Liver (tissue), 9 donors: ENCODE results near the gene KIAA1614. TPM values are rescaled to one million over a fixed set of nuclear protein-coding genes. Genes with fewer than 3 reads are reported as not detected.

ENCODE experiments used
- DNase-seq: peaks from one replicate; pipeline ENCODE4 v3.0.0-alpha.2; 2017; ENCODE audit warnings: low spot score
- H3K27ac ChIP-seq, 2 donors: one replicate each; pipeline ENCODE4 v1.7.0; 2013; ENCODE audit warnings: inconsistent platforms in 2 of 2, low read length in 2 of 2, control low read depth in 1 of 2, low read depth in 1 of 2, mild to moderate bottlenecking in 1 of 2
- H3K27me3 ChIP-seq, 4 donors: one replicate each; pipeline versions ENCODE4 v1.6.1 to v1.7.0; 2013; ENCODE audit warnings: low read length in 3 of 4, inconsistent platforms in 1 of 4, mild to moderate bottlenecking in 1 of 4, moderate library complexity in 1 of 4; ENCODE audit not compliant: control insufficient read depth in 4 of 4, insufficient read depth in 4 of 4
- H3K36me3 ChIP-seq, 4 donors: one replicate each; pipeline versions ENCODE4 v1.6.1 to v1.7.0; 2013; ENCODE audit warnings: low read length in 3 of 4, mild to moderate bottlenecking in 3 of 4, low read depth in 1 of 4, moderate library complexity in 1 of 4; ENCODE audit not compliant: control insufficient read depth in 4 of 4, insufficient read depth in 3 of 4
- H3K4me1 ChIP-seq, 4 donors: one replicate each; pipeline versions ENCODE4 v1.6.1 to v1.7.0; 2013; ENCODE audit warnings: low read length in 3 of 4, mild to moderate bottlenecking in 3 of 4, moderate library complexity in 1 of 4; ENCODE audit not compliant: control insufficient read depth in 4 of 4, insufficient read depth in 4 of 4
- H3K4me3 ChIP-seq, 3 donors: one replicate each; pipeline versions ENCODE4 v1.6.1 to v1.7.0; 2013; ENCODE audit warnings: low read length in 3 of 3, control low read depth in 1 of 3, low read depth in 1 of 3, mild to moderate bottlenecking in 1 of 3
- H3K9ac ChIP-seq, 2 donors: one replicate each; pipeline ENCODE4 v1.7.0; 2013; ENCODE audit warnings: low read length in 2 of 2, mild to moderate bottlenecking in 2 of 2, moderate library complexity in 2 of 2, control low read depth in 1 of 2, low read depth in 1 of 2
- H3K9me3 ChIP-seq, 4 donors: one replicate each; pipeline versions ENCODE4 v1.6.1 to v1.7.0; 2013; ENCODE audit warnings: low read length in 3 of 4; ENCODE audit not compliant: control insufficient read depth in 4 of 4
- EGR1 ChIP-seq, 2 donors: IDR thresholded peaks; 2 replicates each; pipeline ENCODE4 v1.6.1; 2016 to 2018; ENCODE audit warnings: antibody characterized with exemption in 2 of 2, low read depth in 2 of 2
- FOXA1 ChIP-seq: IDR thresholded peaks from 2 replicates; pipeline ENCODE4 v1.6.1; 2016; ENCODE audit warnings: antibody characterized with exemption
- GABPA ChIP-seq, 2 donors: IDR thresholded peaks in 1 of 2; conservative IDR thresholded peaks in 1 of 2; 2 replicates each; pipeline ENCODE4 v1.6.1; 2016; ENCODE audit warnings: antibody characterized with exemption in 2 of 2, mild to moderate bottlenecking in 1 of 2, moderate library complexity in 1 of 2
- HNF4A ChIP-seq, 2 donors: conservative IDR thresholded peaks; 2 replicates each; pipeline ENCODE4 v1.6.1; 2016; ENCODE audit warnings: antibody characterized with exemption in 2 of 2, mild to moderate bottlenecking in 2 of 2
- HNF4G ChIP-seq: IDR thresholded peaks from 2 replicates; pipeline ENCODE4 v1.6.1; 2016; ENCODE audit warnings: antibody characterized with exemption
- RAD21 ChIP-seq, 2 donors: IDR thresholded peaks; 2 replicates each; pipeline ENCODE4 v1.6.1; 2016; ENCODE audit warnings: antibody characterized with exemption in 2 of 2, mild to moderate bottlenecking in 2 of 2
- RXRA ChIP-seq, 2 donors: IDR thresholded peaks; 2 replicates each; pipeline ENCODE4 v1.6.1; 2017 to 2018; ENCODE audit warnings: antibody characterized with exemption in 2 of 2, mild to moderate bottlenecking in 1 of 2
- TAF1 ChIP-seq: conservative IDR thresholded peaks from 2 replicates; pipeline ENCODE4 v1.6.1; 2016; ENCODE audit warnings: antibody characterized with exemption, mild to moderate bottlenecking
- WGBS: extraction: QIAGEN DNeasy Blood & Tissue Kit; methylation state at CpG from one replicate; pipeline ENCODE4 v1.1.7; 2013; 5-methylcytosine and 5-hydroxymethylcytosine counted together
- polyA plus RNA-seq, 2 donors: library from polyadenylated mRNA; stranded (reverse) in 1 of 2; unstranded in 1 of 2; fragments of 200-250 nt in 1 of 2; fragments of >200 nt in 1 of 2; fragmentation: Nextera tagmentation in 1 of 2; extraction: Ambion mirVana in 1 of 2; gene quantifications; one replicate each; pipeline versions ENCODE4 v1.2.1 to v1.2.3, GENCODE V29; 2013 to 2015
- total RNA-seq, 2 donors: library from RNA; depleted of rRNA; stranded (reverse); fragments of >200 nt; gene quantifications; one replicate each; pipeline ENCODE4 v1.2.3, GENCODE V29; 2014
- TF ChIP-seq, protein P1 (sequence below): IDR thresholded peaks from 2 replicates; pipeline ENCODE4 v1.6.1; 2016; ENCODE audit warnings: antibody characterized with exemption, mild to moderate bottlenecking
- TF ChIP-seq, protein P2 (sequence below): IDR thresholded peaks from 2 replicates; pipeline ENCODE4 v1.6.1; 2016; ENCODE audit warnings: antibody characterized with exemption
- TF ChIP-seq, protein P3 (sequence below): IDR thresholded peaks from 2 replicates; pipeline ENCODE4 v1.6.1; 2016; ENCODE audit warnings: antibody characterized with exemption
- donor health status: healthy.
- donor health status: healthy.
- donor health status: healthy.
- donor health status: healthy.
- donor health status: healthy.

KIAA1614 gene
- total and polyA plus RNA-seq, 4 donors, result 0.21 to 1.1 (median 0.40) TPM

DNA sequence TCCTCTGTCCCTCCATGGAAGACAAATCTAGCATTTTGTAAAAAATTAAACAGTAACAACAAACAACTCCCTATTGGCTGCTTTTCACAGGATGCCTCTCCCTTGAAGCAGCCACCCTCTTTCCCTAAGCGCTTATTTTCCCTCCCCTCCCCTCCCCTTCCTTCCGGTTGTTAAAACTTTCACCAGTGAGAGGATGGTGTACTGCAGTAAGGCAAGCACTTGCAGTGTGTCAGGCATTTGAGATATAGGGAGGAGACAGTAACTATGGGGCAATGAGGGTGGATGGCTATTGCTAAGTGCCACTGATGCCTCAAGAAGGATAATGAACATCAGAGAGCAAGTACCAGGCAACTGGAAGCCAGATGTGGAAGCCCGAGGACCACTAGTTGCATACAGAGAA, 19.1 kb upstream of the KIAA1614 start:
- Histone ChIP-seq H3K27me3 (no peaks in the 10 kb centered on the region), H3K4me3 (no peak overlapping the region), H3K27ac (no peak overlapping the region), H3K9ac (no peak overlapping the region), H3K36me3 (no peaks in the 10 kb centered on the region), H3K9me3 (no peaks in the 10 kb centered on the region), H3K4me1 (peaks cover 0 to 2% (median 0%) of the 10 kb centered on the region in 4 donors)
- no peak for DNase-seq
- 82% methylated on average over 3 of the region's 3 CpGs for WGBS
- TF ChIP-seq RXRA (IDR thresholded peaks at IDR 0.05) (no peak), EGR1 (IDR thresholded peaks at IDR 0.05; ENCODE audit: low read depth in 2 of 2) (no peak), GABPA (IDR thresholded peaks at IDR 0.05 in 1 of 2, conservative IDR thresholded peaks at IDR 0.05 in 1 of 2) (no peak), TAF1 (no peak), RAD21 (IDR thresholded peaks at IDR 0.05) (peak in 1 of 2 donors; percentile 6), FOXA1 (no peak)
- TF ChIP-seq, protein P1, sequence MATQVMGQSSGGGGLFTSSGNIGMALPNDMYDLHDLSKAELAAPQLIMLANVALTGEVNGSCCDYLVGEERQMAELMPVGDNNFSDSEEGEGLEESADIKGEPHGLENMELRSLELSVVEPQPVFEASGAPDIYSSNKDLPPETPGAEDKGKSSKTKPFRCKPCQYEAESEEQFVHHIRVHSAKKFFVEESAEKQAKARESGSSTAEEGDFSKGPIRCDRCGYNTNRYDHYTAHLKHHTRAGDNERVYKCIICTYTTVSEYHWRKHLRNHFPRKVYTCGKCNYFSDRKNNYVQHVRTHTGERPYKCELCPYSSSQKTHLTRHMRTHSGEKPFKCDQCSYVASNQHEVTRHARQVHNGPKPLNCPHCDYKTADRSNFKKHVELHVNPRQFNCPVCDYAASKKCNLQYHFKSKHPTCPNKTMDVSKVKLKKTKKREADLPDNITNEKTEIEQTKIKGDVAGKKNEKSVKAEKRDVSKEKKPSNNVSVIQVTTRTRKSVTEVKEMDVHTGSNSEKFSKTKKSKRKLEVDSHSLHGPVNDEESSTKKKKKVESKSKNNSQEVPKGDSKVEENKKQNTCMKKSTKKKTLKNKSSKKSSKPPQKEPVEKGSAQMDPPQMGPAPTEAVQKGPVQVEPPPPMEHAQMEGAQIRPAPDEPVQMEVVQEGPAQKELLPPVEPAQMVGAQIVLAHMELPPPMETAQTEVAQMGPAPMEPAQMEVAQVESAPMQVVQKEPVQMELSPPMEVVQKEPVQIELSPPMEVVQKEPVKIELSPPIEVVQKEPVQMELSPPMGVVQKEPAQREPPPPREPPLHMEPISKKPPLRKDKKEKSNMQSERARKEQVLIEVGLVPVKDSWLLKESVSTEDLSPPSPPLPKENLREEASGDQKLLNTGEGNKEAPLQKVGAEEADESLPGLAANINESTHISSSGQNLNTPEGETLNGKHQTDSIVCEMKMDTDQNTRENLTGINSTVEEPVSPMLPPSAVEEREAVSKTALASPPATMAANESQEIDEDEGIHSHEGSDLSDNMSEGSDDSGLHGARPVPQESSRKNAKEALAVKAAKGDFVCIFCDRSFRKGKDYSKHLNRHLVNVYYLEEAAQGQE, result no peak

DNA sequence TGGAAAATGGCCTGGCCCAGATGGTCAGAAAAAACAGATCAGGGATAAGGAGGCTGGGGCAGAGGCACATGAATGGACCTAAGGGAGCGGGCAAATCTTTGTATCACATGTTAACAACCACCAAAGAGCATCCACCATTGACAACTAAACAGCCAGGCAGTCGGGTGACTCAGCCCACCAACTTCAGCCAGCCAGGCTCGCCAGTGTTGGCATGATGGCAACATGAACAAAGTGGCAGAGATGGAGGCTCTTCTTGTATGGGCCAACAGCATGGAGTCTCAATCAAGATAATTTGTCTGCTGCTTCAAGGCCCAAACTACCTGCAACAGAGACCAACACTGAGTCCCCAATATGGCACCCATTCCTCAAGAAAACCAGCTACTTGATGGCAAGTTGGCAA, 16.5 kb upstream of the KIAA1614 start:
- Histone ChIP-seq H3K4me1 (peaks cover 0 to 2% (median 0%) of the 10 kb centered on the region in 4 donors), H3K27me3 (no peaks in the 10 kb centered on the region), H3K9ac (no peak overlapping the region), H3K27ac (no peak overlapping the region), H3K4me3 (no peak overlapping the region), H3K36me3 (no peaks in the 10 kb centered on the region), H3K9me3 (no peaks in the 10 kb centered on the region)
- TF ChIP-seq, protein P2, sequence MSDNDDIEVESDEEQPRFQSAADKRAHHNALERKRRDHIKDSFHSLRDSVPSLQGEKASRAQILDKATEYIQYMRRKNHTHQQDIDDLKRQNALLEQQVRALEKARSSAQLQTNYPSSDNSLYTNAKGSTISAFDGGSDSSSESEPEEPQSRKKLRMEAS, result no peak
- TF ChIP-seq RXRA (IDR thresholded peaks at IDR 0.05), result no peak
- no peak for DNase-seq
- WGBS, result 95% methylated on average over 3 of the region's 3 CpGs

DNA sequence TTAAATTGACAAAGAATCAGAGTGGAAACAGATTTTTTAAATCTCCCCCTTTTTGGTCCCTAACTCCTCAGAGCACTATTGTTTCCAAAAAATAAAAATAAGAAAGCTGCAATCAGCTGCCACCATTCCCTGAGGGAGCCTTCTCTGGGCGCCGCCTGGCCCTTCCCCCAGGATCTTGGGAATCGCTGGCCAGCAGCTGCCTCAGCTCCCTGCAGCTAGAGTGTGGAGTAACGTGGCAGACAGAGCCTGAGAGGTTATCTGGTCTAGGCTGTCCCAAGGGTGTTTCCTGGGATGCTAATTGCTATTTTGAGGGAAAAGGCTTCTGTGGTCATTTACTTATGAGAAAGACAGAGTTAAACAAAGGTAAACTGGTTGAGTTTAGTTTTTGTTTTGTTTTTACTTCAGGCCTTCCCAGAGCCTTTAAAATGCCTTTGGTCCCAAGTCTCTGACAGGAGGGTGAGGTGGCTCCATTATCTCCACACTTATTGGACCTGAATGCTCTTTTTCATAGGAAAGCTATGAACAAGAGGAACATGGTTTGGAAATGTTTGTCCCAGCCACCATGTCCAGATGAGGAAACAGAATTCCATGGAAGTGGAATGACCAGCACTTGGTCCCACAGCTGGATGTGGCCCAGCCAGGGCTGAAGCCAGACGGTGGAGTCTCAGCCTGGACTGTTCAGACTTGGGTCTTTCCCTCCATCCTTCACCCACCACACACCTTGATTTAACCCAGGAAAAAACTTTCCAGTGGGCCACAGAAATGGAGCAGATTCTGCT, 14.1 kb upstream of the KIAA1614 start:
- no peak for TF ChIP-seq HNF4G
- TF ChIP-seq, protein P3, sequence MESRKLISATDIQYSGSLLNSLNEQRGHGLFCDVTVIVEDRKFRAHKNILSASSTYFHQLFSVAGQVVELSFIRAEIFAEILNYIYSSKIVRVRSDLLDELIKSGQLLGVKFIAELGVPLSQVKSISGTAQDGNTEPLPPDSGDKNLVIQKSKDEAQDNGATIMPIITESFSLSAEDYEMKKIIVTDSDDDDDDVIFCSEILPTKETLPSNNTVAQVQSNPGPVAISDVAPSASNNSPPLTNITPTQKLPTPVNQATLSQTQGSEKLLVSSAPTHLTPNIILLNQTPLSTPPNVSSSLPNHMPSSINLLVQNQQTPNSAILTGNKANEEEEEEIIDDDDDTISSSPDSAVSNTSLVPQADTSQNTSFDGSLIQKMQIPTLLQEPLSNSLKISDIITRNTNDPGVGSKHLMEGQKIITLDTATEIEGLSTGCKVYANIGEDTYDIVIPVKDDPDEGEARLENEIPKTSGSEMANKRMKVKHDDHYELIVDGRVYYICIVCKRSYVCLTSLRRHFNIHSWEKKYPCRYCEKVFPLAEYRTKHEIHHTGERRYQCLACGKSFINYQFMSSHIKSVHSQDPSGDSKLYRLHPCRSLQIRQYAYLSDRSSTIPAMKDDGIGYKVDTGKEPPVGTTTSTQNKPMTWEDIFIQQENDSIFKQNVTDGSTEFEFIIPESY, result no peak
- no peak for TF ChIP-seq HNF4A (conservative IDR thresholded peaks at IDR 0.05)
- H3K4me3 ChIP-seq, result no peak overlapping the region
- no peaks in the 10 kb centered on the region for H3K4me1 ChIP-seq
- peaks cover 0 to 2% (median 0%) of the 10 kb centered on the region in 4 donors for H3K27me3 ChIP-seq
- no peaks in the 10 kb centered on the region for H3K36me3 ChIP-seq
- no peaks in the 10 kb centered on the region for H3K9me3 ChIP-seq
- H3K27ac ChIP-seq, result peak overlapping the region in 1 of 2 donors; percentile 18
- H3K9ac ChIP-seq, result no peak overlapping the region
- 66% methylated on average over 5 of the region's 5 CpGs for WGBS
- no peak for DNase-seq
